IgD-negative memory B cell (primary cell): ENCODE data around the gene RBMS3. TPM values are rescaled to one million over a fixed set of nuclear protein-coding genes. Genes with fewer than 3 reads are reported as not detected.
A peak's percentile ranks its signal among the peaks of the same experiment; 100 is the strongest.
"Not testable (repeated sequence)": the region's sequence is repeated elsewhere in the genome, so short reads cannot be mapped to it uniquely, and the experiment has no call there.

Source experiments
- H3K27ac Mint-ChIP-seq, 3 donors: one replicate each; pipeline ENCODE4 v1.8.0; 2020 to 2022; ENCODE audit warnings: mild to moderate bottlenecking in 3 of 3, mixed read lengths in 3 of 3, moderate library complexity in 1 of 3
- H3K27me3 Mint-ChIP-seq: one replicate; pipeline ENCODE4 v1.8.0; 2021; ENCODE audit warnings: mixed read lengths
- H3K36me3 Mint-ChIP-seq: one replicate; pipeline ENCODE4 v1.8.0; 2020; ENCODE audit warnings: mild to moderate bottlenecking, mixed read lengths
- H3K4me1 Mint-ChIP-seq, 3 donors: one replicate each; pipeline ENCODE4 v1.8.0; 2020 to 2022; ENCODE audit warnings: mixed read lengths in 3 of 3, mild to moderate bottlenecking in 1 of 3
- H3K4me3 Mint-ChIP-seq, 4 donors: one replicate each; pipeline ENCODE4 v1.8.0; 2020 to 2022; ENCODE audit warnings: mild to moderate bottlenecking in 4 of 4, mixed read lengths in 4 of 4, moderate library complexity in 3 of 4
- H3K9me3 Mint-ChIP-seq, 3 donors: one replicate each; pipeline ENCODE4 v1.8.0; 2020 to 2021; ENCODE audit warnings: mixed read lengths in 3 of 3, mild to moderate bottlenecking in 1 of 3
- polyA plus RNA-seq: library from polyadenylated mRNA; unstranded; fragments of 300-500 nt; fragmentation: Illumina TruSeq; gene quantifications from one replicate; pipeline ENCODE4 v1.2.3, GENCODE V29; 2021

The RBMS3 gene
- polyA plus RNA-seq, 1 donor from 2014 or later = not detected

GRCh38 chr3:29312395-29312794 is 31.5 kb downstream of the RBMS3 start:
- no peaks in the 10 kb centered on the region for H3K27me3 Mint-ChIP-seq
- H3K27ac Mint-ChIP-seq = no peak overlapping the region
- no peaks in the 10 kb centered on the region for H3K4me1 Mint-ChIP-seq
- H3K9me3 Mint-ChIP-seq = peaks cover 1 to 8% (median 7%) of the 10 kb centered on the region in 3 donors
- no peaks in the 10 kb centered on the region for H3K36me3 Mint-ChIP-seq
- H3K4me3 Mint-ChIP-seq = no peak overlapping the region

GRCh38 chr3:29312960-29313452 is 32.1 kb downstream of the RBMS3 start:
- Mint-ChIP-seq H3K27me3 (no peaks in the 10 kb centered on the region), H3K27ac (no peak overlapping the region), H3K36me3 (no peaks in the 10 kb centered on the region), H3K4me3 (no peak overlapping the region), H3K4me1 (no peaks in the 10 kb centered on the region), H3K9me3 (peaks cover 1 to 8% (median 7%) of the 10 kb centered on the region in 3 donors)

- Mint-ChIP-seq H3K36me3 (no peaks in the 10 kb centered on the region), H3K4me1 (no peaks in the 10 kb centered on the region), H3K27ac (no peak overlapping the region)
Measured at GRCh38 chr3:29313981-29314726, 33.3 kb downstream of the RBMS3 start.

GRCh38 chr3:29314727-29315088 is 33.8 kb downstream of the RBMS3 start:
- Mint-ChIP-seq H3K36me3 (no peaks in the 10 kb centered on the region), H3K4me1 (no peaks in the 10 kb centered on the region), H3K27me3 (no peaks in the 10 kb centered on the region), H3K4me3 (no peak overlapping the region), H3K27ac (no peak overlapping the region), H3K9me3 (peaks cover 3 to 8% (median 5%) of the 10 kb centered on the region in 3 donors)

More at GRCh38 chr3:29313981-29314726, 33.3 kb downstream of the RBMS3 start:
- Mint-ChIP-seq H3K27me3 (no peaks in the 10 kb centered on the region), H3K4me3 (no peak overlapping the region), H3K9me3 (peaks cover 3 to 8% (median 5%) of the 10 kb centered on the region in 3 donors)

- Mint-ChIP-seq H3K27ac (no peak overlapping the region), H3K27me3 (no peaks in the 10 kb centered on the region), H3K4me3 (no peak overlapping the region), H3K9me3 (peaks cover 0 to 3% (median 0%) of the 10 kb centered on the region in 3 donors), H3K36me3 (no peaks in the 10 kb centered on the region), H3K4me1 (no peaks in the 10 kb centered on the region)
Measured at GRCh38 chr3:29317659-29318173, 36.8 kb downstream of the RBMS3 start.

GRCh38 chr3:29318251-29318650 is 37.4 kb downstream of the RBMS3 start:
- Mint-ChIP-seq H3K27ac (no peak overlapping the region), H3K4me1 (no peaks in the 10 kb centered on the region), H3K4me3 (no peak overlapping the region), H3K9me3 (peaks cover 0 to 3% (median 0%) of the 10 kb centered on the region in 3 donors), H3K36me3 (no peaks in the 10 kb centered on the region), H3K27me3 (no peaks in the 10 kb centered on the region)

- H3K9me3 Mint-ChIP-seq = peaks cover 0 to 2% (median 0%) of the 10 kb centered on the region in 3 donors
- no peak overlapping the region for H3K27ac Mint-ChIP-seq
- H3K27me3 Mint-ChIP-seq = no peaks in the 10 kb centered on the region
- H3K4me1 Mint-ChIP-seq = peaks cover 0 to 2% (median 0%) of the 10 kb centered on the region in 3 donors
- no peak overlapping the region for H3K4me3 Mint-ChIP-seq
- H3K36me3 Mint-ChIP-seq = no peaks in the 10 kb centered on the region
Measured at GRCh38 chr3:29319262-29319661, 38.4 kb downstream of the RBMS3 start.

- Mint-ChIP-seq H3K4me3 (no peak overlapping the region), H3K27ac (no peak overlapping the region), H3K36me3 (no peaks in the 10 kb centered on the region), H3K9me3 (peaks cover 0 to 2% (median 0%) of the 10 kb centered on the region in 3 donors), H3K4me1 (peaks cover 0 to 4% (median 0%) of the 10 kb centered on the region in 3 donors), H3K27me3 (no peaks in the 10 kb centered on the region)
Measured at GRCh38 chr3:29319798-29320197, 38.9 kb downstream of the RBMS3 start.

- Mint-ChIP-seq H3K27ac (no peak overlapping the region), H3K9me3 (peaks cover 0 to 4% (median 2%) of the 10 kb centered on the region in 3 donors), H3K4me3 (no peak overlapping the region), H3K4me1 (peaks cover 0 to 4% (median 0%) of the 10 kb centered on the region in 3 donors), H3K27me3 (no peaks in the 10 kb centered on the region), H3K36me3 (no peaks in the 10 kb centered on the region)
Measured at GRCh38 chr3:29322586-29322985, 41.7 kb downstream of the RBMS3 start.

GRCh38 chr3:29324180-29324651 is 43.3 kb downstream of the RBMS3 start:
- H3K27ac Mint-ChIP-seq = no peak overlapping the region
- peaks cover 0 to 4% (median 0%) of the 10 kb centered on the region in 3 donors for H3K4me1 Mint-ChIP-seq
- H3K27me3 Mint-ChIP-seq = no peaks in the 10 kb centered on the region
- peak overlapping the region in 2 of 4 donors; percentile 38 to 61 for H3K4me3 Mint-ChIP-seq
- H3K9me3 Mint-ChIP-seq = peaks cover 0 to 4% (median 0%) of the 10 kb centered on the region in 3 donors
- no peaks in the 10 kb centered on the region for H3K36me3 Mint-ChIP-seq

GRCh38 chr3:29326540-29326939 is 45.7 kb downstream of the RBMS3 start:
- H3K9me3 Mint-ChIP-seq, H3K4me1 Mint-ChIP-seq, H3K36me3 Mint-ChIP-seq, H3K27ac Mint-ChIP-seq, H3K27me3 Mint-ChIP-seq, H3K4me3 Mint-ChIP-seq: not testable (repeated sequence)

GRCh38 chr3:29329986-29330890 is 49.4 kb downstream of the RBMS3 start:
- no peaks in the 10 kb centered on the region for H3K4me1 Mint-ChIP-seq
- no peaks in the 10 kb centered on the region for H3K27me3 Mint-ChIP-seq
- H3K4me3 Mint-ChIP-seq = no peak overlapping the region
- H3K27ac Mint-ChIP-seq = no peak overlapping the region
- H3K9me3 Mint-ChIP-seq = peaks cover 0 to 4% (median 0%) of the 10 kb centered on the region in 3 donors
- H3K36me3 Mint-ChIP-seq = no peaks in the 10 kb centered on the region

GRCh38 chr3:29331035-29331434 is 50.2 kb downstream of the RBMS3 start:
- Mint-ChIP-seq H3K27ac (no peak overlapping the region), H3K27me3 (no peaks in the 10 kb centered on the region), H3K4me1 (no peaks in the 10 kb centered on the region), H3K9me3 (peaks cover 0 to 1% (median 0%) of the 10 kb centered on the region in 3 donors), H3K4me3 (no peak overlapping the region), H3K36me3 (no peaks in the 10 kb centered on the region)

- no peaks in the 10 kb centered on the region for H3K4me1 Mint-ChIP-seq
- no peaks in the 10 kb centered on the region for H3K9me3 Mint-ChIP-seq
- H3K27ac Mint-ChIP-seq = no peak overlapping the region
- no peaks in the 10 kb centered on the region for H3K36me3 Mint-ChIP-seq
- no peak overlapping the region for H3K4me3 Mint-ChIP-seq
- H3K27me3 Mint-ChIP-seq = no peaks in the 10 kb centered on the region
Measured at GRCh38 chr3:29331456-29332194, 50.8 kb downstream of the RBMS3 start.
